CD14-positive monocyte (primary cell): ENCODE measurements around the gene CHRNA9. TPM values are rescaled to one million over a fixed set of nuclear protein-coding genes. Genes with fewer than 3 reads are reported as not detected.

Experiments
- DNase-seq, 3 donors: peaks; one replicate each; pipeline ENCODE4 v3.0.0-alpha.2; 2011 to 2022
- H2AFZ ChIP-seq: 2 replicates; pipeline ENCODE4 v1.6.0; 2012; ENCODE audit warnings: mild to moderate bottlenecking, low read depth, low read length, inconsistent platforms; ENCODE audit not compliant: insufficient read depth, poor library complexity, severe bottlenecking
- H3K27ac ChIP-seq, 2 donors: 1 replicate in 1 of 2; 2 replicates in 1 of 2; pipeline ENCODE4 v1.5.1; 2012 to 2013; ENCODE audit warnings: low read length in 2 of 2, control low read depth in 1 of 2, inconsistent platforms in 1 of 2, low read depth in 1 of 2, mild to moderate bottlenecking in 1 of 2
- H3K27me3 ChIP-seq, 2 donors: one replicate each; pipeline versions ENCODE4 v1.6.0 to v1.6.1; 2011 to 2013; ENCODE audit warnings: low read length in 2 of 2; ENCODE audit not compliant: control insufficient read depth in 2 of 2, insufficient read depth in 2 of 2
- H3K36me3 ChIP-seq, 2 donors: replicated peaks in 1 of 2; 1 replicate in 1 of 2; 2 replicates in 1 of 2; pipeline versions ENCODE4 v1.5.1 to v1.6.1; 2012 to 2013; ENCODE audit warnings: low read length in 2 of 2, control low read depth in 1 of 2, inconsistent platforms in 1 of 2, mild to moderate bottlenecking in 1 of 2; ENCODE audit not compliant: insufficient read depth in 2 of 2, control insufficient read depth in 1 of 2
- H3K4me1 ChIP-seq, 2 donors: 1 replicate in 1 of 2; 2 replicates in 1 of 2; pipeline versions ENCODE4 v1.5.1 to v1.6.1; 2012 to 2013; ENCODE audit warnings: low read length in 2 of 2, control low read depth in 1 of 2, inconsistent platforms in 1 of 2, mild to moderate bottlenecking in 1 of 2, moderate library complexity in 1 of 2; ENCODE audit not compliant: insufficient read depth in 2 of 2, control insufficient read depth in 1 of 2
- H3K4me2 ChIP-seq: replicated peaks from 2 replicates; pipeline ENCODE3; 2012; ENCODE audit warnings: low read length, moderate library complexity, mild to moderate bottlenecking; ENCODE audit not compliant: poor library complexity, severe bottlenecking; ENCODE audit errors: extremely low read depth
- H3K4me3 ChIP-seq, 3 experiments: fragments of 200-600 bp in 1 of 3; sonication (generic) in 1 of 3; replicated peaks in 1 of 3; 1 replicate in 2 of 3; 2 replicates in 1 of 3; pipeline ENCODE4 v1.5.1; 2011 to 2013; ENCODE audit warnings: low read length in 3 of 3, mild to moderate bottlenecking in 3 of 3, control low read depth in 2 of 3, low read depth in 2 of 3, inconsistent platforms in 1 of 3, moderate library complexity in 1 of 3
- H3K79me2 ChIP-seq: 2 replicates; pipeline ENCODE4 v1.6.0; 2012; ENCODE audit warnings: mild to moderate bottlenecking, control low read depth, inconsistent platforms, low read length, moderate library complexity; ENCODE audit not compliant: insufficient read depth
- H3K9ac ChIP-seq: 2 replicates; pipeline ENCODE4 v1.6.0; 2017; ENCODE audit warnings: low read length, mild to moderate bottlenecking; ENCODE audit not compliant: insufficient read depth, poor library complexity, severe bottlenecking
- H3K9me3 ChIP-seq, 2 donors: replicated peaks in 1 of 2; 1 replicate in 1 of 2; 2 replicates in 1 of 2; pipeline versions ENCODE4 v1.5.1 to v1.6.1; 2012 to 2013; ENCODE audit warnings: low read length in 2 of 2, control low read depth in 1 of 2; ENCODE audit not compliant: control insufficient read depth in 1 of 2, insufficient read depth in 1 of 2
- H4K20me1 ChIP-seq: 2 replicates; pipeline ENCODE4 v1.6.0; 2012; ENCODE audit warnings: mild to moderate bottlenecking, low read length, control low read depth, moderate library complexity; ENCODE audit not compliant: insufficient read depth
- H3K27ac Mint-ChIP-seq, 7 donors: one replicate each; pipeline ENCODE4 v1.8.0; 2020; ENCODE audit warnings: mild to moderate bottlenecking in 7 of 7, mixed read lengths in 7 of 7, moderate library complexity in 6 of 7, inconsistent platforms in 2 of 7
- H3K27me3 Mint-ChIP-seq, 3 donors: one replicate each; pipeline ENCODE4 v1.8.0; 2021 to 2022; ENCODE audit warnings: low read depth in 3 of 3, mild to moderate bottlenecking in 3 of 3, mixed read lengths in 3 of 3, moderate library complexity in 3 of 3, inconsistent platforms in 1 of 3
- H3K36me3 Mint-ChIP-seq, 2 donors: one replicate each; pipeline ENCODE4 v1.8.0; 2020; ENCODE audit warnings: mixed read lengths in 2 of 2, inconsistent platforms in 1 of 2, mild to moderate bottlenecking in 1 of 2
- H3K4me1 Mint-ChIP-seq: one replicate; pipeline ENCODE4 v1.8.0; 2020; ENCODE audit warnings: mild to moderate bottlenecking, mixed read lengths
- H3K4me3 Mint-ChIP-seq, 2 donors: one replicate each; pipeline ENCODE4 v1.8.0; 2020; ENCODE audit warnings: mild to moderate bottlenecking in 2 of 2, mixed read lengths in 2 of 2, moderate library complexity in 1 of 2
- H3K9me3 Mint-ChIP-seq, 7 donors: one replicate each; pipeline ENCODE4 v1.8.0; 2020 to 2022; ENCODE audit warnings: mixed read lengths in 7 of 7, mild to moderate bottlenecking in 6 of 7, moderate library complexity in 6 of 7, inconsistent platforms in 2 of 7
- CTCF ChIP-seq: fragments of 200-600 bp; IDR thresholded peaks from one replicate; pipeline ENCODE4 v1.8.0; 2022; ENCODE audit warnings: antibody characterized with exemption, mild to moderate bottlenecking
- WGBS: methylation state at CpG from one replicate; pipeline ENCODE4 v1.1.5; 2013; ENCODE audit warnings: missing lambda C conversion rate; ENCODE audit not compliant: insufficient coverage; 5-methylcytosine and 5-hydroxymethylcytosine counted together
- intact Hi-C, 2 donors: fragments of 100-400 bp; cut with micrococcal nuclease; formaldehyde crosslinking; loops; one replicate each; pipeline versions ENCODE4 v1.15.0 to v1.15.1; 2023
- polyA plus RNA-seq, 3 donors: library from polyadenylated mRNA; depleted of rRNA in 1 of 3; unstranded in 2 of 3; stranded (reverse) in 1 of 3; fragments of 300-500 nt in 2 of 3; fragments of >200 nt in 1 of 3; fragmentation: Illumina TruSeq in 2 of 3; gene quantifications; 1 replicate in 2 of 3; 2 replicates in 1 of 3; pipeline ENCODE4 v1.2.3, GENCODE V29; 2012 to 2021

The CHRNA9 gene
- polyA plus RNA-seq, 3 donors: not detected

DNA sequence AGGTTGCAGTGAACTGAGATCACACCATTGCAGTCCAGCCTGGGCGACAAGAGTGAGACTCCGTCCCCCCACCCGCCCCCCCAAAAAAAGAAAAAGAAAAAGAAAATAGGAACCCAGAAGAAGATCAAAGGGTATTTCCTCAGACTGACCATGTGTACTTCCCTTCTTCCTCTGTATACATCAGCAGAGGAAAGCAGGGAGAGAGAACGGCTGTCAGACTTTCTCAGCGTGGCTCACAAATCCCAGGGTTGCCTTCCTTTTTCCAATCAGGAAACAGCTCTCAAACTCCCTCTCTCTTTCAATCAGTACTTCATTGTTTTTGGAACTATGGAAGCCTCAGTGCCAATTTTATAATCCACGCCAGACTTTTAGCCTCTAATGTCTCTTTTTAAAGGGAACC lies 59.1 kb downstream of the CHRNA9 start:
- intact Hi-C loops: no loop called here
- H3K27ac ChIP-seq: no peak overlapping the region
- Mint-ChIP-seq H3K27ac (no peak overlapping the region), H3K27me3 (no peaks in the 10 kb centered on the region), H3K9me3 (no peaks in the 10 kb centered on the region), H3K4me3 (peak overlapping the region in 1 of 2 donors; percentile 46), H3K4me1 (peaks cover 6% of the 10 kb centered on the region), H3K36me3 (no peaks in the 10 kb centered on the region)
- no peaks in the 10 kb centered on the region for H4K20me1 ChIP-seq
- H3K9me3 ChIP-seq: no peaks in the 10 kb centered on the region
- no peaks in the 10 kb centered on the region for H3K36me3 ChIP-seq
- H3K4me2 ChIP-seq: no peak overlapping the region
- no peak overlapping the region for H3K4me3 ChIP-seq
- H2AFZ ChIP-seq: peak overlapping the region; percentile 29
- no peaks in the 10 kb centered on the region for H3K27me3 ChIP-seq
- TF ChIP-seq CTCF: no peak
- no peaks in the 10 kb centered on the region for H3K4me1 ChIP-seq
- DNase-seq: peak in 1 of 3 donors; percentile 12
- WGBS: 33% methylated on average over 3 of the region's 6 CpGs
- H3K9ac ChIP-seq: no peak overlapping the region
- H3K79me2 ChIP-seq: no peaks in the 10 kb centered on the region

DNA sequence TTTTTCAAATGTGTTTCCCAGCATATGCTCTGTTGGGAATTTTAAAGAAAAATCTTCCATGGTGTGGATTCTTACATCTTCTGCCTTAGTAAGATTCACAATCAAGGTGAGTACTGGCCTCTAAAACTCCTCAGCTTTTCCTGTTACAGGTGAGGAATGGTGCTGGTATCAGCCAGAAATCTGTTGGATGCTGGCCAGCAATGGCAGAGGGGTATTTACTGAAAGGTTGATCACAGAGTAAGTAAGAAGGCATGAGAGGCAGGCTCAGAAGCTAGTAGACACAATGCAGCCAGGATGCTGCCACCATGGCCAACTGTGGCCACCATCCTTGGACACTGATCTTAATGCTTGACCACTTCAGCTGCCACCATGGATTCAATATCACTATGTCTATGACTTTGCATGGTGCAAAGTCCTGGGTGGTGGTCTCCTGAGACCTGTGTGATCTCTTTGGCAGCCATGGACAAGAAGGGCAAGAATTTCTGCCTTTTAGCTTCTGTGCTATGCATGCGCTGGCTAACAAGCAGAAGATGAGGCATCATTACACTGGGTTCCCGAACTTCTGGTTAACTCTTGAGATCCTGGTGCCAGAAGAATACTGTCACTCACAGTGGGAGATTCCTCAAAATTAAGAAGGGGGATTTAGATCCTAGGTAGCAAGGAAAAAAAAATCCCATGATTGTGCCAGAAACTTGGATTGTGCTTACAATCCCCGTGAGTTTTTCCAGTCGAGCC lies 60.2 kb downstream of the CHRNA9 start:
- H3K4me1 Mint-ChIP-seq: peaks cover 6% of the 10 kb centered on the region
- H4K20me1 ChIP-seq: no peaks in the 10 kb centered on the region
- H3K27ac ChIP-seq: no peak overlapping the region
- H3K9me3 Mint-ChIP-seq: no peaks in the 10 kb centered on the region
- H3K4me3 ChIP-seq: no peak overlapping the region
- no peak overlapping the region for H2AFZ ChIP-seq
- intact Hi-C loops: no loop called here
- no peak for DNase-seq
- no peaks in the 10 kb centered on the region for H3K36me3 Mint-ChIP-seq
- H3K36me3 ChIP-seq: no peaks in the 10 kb centered on the region
- no peak overlapping the region for H3K9ac ChIP-seq
- no peak overlapping the region for H3K4me3 Mint-ChIP-seq
- no peaks in the 10 kb centered on the region for H3K4me1 ChIP-seq
- peak overlapping the region in 1 of 7 donors; percentile 50 for H3K27ac Mint-ChIP-seq
- H3K9me3 ChIP-seq: no peaks in the 10 kb centered on the region
- no peaks in the 10 kb centered on the region for H3K27me3 ChIP-seq
- H3K27me3 Mint-ChIP-seq: peaks cover 0 to 1% (median 0%) of the 10 kb centered on the region in 3 donors
- WGBS: 100% methylated on average over 3 of the region's 4 CpGs
- H3K4me2 ChIP-seq: no peak overlapping the region
- no peak for TF ChIP-seq CTCF
- no peaks in the 10 kb centered on the region for H3K79me2 ChIP-seq
